Dedifferentiated amniotic fluid mesenchymal stem cell (primary cell): ENCODE data around the gene PLEK2.
A peak's percentile ranks its signal among the peaks of the same experiment; 100 is the strongest.
"Not testable (repeated sequence)": the region's sequence is repeated elsewhere in the genome, so short reads cannot be mapped to it uniquely, and the experiment has no call there.

ENCODE experiments used
- DNase-seq: peaks from one replicate; pipeline ENCODE4 v3.0.0-alpha.2; 2016; ENCODE audit errors: extremely low spot score

Gene PLEK2

DNA sequence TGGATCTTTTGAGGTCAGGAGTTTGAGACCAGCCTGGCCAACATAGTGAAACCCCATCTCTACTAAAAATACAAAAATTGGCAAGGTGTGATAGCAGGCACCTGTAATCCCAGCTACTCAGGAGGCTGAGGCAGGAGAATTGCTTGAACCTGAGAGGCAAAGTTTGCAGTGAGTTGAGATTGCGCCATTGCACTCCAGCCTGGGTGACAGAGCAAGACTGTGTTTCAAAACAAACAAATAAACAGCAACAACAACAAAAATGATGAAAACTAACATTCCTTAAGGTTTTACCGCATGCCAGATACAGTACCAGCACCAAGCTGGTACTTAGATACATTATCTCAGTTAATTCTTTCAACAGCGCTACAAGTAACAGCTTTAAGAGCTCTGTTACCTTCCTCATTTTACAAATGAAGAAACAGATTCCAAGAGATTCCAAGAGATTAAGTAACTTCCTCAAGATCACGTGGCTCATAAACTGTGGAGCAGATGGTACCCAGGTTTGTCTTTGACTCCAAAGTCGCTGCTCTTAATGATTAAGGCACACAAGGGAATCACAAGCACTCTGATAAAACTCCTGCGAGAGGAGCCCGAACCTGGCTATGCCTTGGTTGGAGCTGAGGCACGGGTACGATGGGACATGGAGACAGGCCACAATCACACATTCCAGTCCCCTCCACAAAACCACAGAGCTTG lies 17.7 kb upstream of the PLEK2 start:
- no peak for DNase-seq

DNA sequence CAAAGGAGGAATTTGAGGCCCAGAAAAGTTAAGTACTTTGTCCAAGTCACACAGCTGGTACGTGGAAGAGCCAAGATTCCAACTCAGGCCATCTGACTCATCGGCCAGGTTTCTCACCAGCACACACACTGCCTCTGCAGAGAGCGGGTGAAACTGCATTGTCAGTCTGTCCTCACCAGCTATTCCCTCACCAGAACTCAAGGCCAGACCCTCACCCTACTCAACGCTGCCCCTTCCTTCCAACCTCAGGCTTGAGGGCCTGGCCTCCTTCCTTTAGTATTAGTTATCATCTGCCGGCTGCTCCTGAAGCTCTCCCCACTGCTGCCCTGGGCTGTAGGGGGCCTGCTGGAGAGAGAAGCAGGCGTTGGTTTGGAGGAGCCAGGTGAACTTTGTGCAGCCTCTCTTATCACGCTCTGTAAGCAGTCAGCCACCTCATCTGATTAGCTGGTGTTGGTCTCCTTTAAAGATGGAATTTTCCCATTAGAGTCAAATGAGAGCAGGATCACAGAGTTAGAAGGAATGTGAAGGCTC lies 16.6 kb upstream of the PLEK2 start:
- DNase-seq: no peak

DNA sequence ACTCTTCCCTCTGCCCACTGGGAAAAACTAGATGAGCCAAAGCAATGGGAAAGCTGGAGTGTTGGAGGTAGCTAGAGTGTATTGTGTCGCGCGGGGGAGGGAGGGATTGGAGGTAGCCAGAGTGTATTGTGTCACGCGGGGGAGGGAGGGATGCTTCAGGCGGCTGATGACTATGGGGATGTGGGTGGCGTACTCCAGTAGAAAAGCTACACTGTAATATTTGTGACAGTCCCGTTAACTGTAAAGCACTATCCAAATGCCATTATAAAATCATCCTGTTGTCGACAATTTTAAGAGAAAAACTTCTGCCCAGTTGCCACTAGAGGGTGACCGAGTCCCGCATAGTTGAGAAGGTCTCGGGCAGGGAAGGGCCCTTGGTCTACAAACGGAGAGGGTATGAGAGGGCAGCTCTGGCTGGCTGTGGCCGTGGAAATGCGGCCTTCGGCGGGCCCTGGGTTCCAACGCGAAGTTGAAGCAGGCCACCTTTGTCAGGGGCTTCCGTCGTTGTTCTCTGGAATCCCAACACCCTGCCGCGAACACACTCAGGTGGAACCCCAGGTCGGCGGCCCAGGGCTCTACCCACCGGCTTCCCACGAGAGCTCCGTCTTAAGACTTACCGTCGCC lies 15.1 kb upstream of the PLEK2 start:
- DNase-seq: peak; percentile 81

- DNase-seq: no peak
Measured at GRCh38 chr14:67426161-67426560, 14.2 kb upstream of the PLEK2 start.

- no peak for DNase-seq
Measured at GRCh38 chr14:67425608-67426007, 13.6 kb upstream of the PLEK2 start.

DNA sequence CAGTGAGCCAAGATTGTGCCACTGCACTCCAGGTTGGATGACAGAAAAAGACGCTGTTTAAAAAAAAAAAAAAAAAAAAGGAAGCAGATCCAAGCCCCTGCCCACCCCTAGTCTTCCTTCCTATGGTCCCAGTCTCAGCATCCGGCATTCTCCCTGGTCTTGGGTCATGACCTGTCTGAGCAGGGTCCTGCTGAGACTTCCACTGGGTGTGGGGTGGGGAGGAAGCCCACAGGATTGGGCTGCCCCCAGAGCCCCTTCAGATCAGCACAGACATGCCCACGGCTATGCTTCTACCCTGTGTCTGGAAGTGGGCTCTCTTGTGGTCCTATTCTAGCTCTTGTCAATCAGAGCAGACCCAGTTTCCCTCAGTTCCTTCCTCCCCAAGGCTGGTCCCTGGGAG lies 12.6 kb upstream of the PLEK2 start:
- no peak for DNase-seq

DNA sequence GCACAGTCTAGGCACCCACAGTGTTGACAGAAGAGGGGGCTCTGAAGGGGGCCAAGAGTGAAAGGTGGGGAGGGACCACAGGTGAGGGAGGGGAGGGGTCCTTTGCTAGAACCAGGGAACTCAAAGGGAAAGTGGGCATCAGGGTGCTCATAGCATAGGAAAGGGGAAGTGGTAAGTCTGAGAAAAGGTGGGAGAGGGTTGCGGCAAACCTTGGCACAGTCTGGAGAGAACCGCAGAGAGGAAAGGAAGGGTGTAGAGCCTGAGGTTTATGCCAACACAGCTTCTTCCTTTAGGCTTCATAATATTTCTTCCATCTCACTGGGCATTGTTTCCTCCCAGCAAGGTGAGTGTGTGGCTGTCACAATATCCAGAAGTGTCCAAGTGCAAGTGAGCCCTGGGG lies 11.5 kb upstream of the PLEK2 start:
- no peak for DNase-seq

DNA sequence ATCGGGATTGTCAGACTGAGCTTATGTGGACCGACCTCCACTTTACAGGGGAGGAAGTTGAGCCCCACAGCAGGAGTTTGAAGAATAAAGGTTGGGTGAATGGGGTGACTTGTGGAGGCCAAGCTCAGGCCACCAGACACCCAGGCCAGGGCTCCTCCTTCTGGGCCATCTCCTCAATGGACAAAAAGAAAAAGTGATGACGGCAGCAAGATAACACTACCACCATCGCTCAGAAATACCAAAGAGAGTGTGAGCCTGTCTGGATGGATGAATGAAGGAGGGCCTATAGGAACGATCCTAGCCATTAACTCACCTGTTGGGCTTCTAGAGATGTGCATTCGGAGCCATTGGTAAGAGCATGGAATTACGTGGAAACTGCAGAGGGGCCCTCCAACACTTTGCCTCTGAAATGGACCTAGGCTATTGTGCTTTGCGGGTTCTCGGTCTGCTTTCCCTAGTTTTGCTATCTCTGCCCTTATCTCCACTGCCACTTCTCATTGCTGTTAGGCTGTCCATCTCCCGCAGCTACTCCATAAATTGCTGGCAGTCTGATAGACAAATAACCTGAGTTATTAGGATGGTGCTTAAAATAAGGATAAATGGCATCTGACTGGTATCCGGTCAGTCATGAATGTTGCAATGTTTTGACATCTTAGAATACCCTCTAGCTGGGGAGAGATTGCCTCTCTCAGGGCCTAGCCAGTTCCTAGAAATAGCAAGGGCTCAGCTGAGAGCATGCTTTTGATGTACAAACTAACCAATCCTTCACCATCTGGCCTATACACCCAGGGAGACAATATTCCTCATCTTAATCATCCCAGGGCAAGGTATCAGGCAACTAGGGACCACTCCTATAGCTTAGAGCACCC lies 9.6 kb upstream of the PLEK2 start:
- no peak for DNase-seq

GRCh38 chr14:67420102-67420739 lies 8.3 kb upstream of the PLEK2 start:
- no peak for DNase-seq

DNA sequence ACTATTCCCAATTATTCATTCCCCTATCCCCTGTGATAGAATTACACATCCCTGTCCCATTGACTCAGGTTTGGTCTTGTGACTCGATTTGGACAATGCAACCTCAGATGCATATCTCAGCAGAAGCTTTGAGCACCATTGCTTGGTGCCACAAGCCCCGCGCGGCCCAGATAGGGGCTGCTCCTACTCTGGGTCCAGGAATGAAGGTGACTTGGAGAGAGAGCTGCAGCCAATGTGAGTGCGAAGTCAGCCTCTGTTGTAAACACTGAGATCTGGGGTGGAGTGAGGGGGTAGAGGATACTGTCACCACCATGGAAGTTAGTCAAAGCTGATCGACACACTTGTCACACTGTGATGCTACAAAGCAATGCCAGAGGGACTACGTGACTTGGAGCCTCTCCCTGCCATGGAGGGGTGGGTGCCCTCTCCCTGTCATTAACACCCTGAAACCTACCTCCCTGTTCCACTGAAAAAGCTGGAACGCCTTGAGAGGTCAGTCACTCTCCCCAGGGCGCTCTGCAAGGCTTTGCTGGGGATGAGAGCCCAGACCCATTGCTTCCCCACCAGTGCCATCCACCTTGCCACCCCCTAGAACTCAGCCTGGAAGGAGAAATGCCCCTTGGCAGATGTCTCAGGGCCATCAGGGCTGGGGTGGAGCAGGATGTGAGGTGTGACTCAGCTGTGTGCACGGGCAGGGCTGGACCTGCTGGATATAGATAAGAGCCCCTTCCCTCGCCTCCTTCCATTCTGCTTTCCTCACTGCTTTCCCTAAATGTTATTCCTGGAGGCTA lies 6.6 kb upstream of the PLEK2 start:
- DNase-seq: no peak

GRCh38 chr14:67417633-67418032 lies 5.7 kb upstream of the PLEK2 start:
- DNase-seq: no peak

DNA sequence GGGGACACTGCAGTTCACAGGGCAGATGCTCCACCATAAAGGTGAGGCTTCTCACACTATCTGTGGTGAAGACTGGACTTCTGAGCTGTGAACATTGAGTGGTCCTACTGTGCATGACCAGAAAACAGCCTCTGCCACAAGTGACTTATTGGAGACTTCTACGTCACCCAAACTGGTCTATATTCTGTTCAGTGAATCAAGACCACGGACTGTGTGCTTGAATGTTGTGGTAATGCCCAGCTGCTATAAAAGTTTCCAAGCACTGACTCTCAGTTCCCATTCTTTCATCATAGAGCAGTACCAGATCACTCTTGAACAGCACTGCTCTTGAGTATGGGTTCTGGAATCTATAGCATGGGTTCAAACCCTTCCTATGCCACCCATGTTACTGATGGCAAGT lies 4.8 kb upstream of the PLEK2 start:
- DNase-seq: no peak

- no peak for DNase-seq
Measured at GRCh38 chr14:67416085-67416484, 4.1 kb upstream of the PLEK2 start.

- DNase-seq: not testable (repeated sequence)
Measured at GRCh38 chr14:67415610-67416009, 3.6 kb upstream of the PLEK2 start.

- no peak for DNase-seq
Measured at GRCh38 chr14:67413806-67414769, 2.1 kb upstream of the PLEK2 start.

GRCh38 chr14:67411370-67411769 lies 595 bp downstream of the PLEK2 start:
- DNase-seq: no peak

DNA sequence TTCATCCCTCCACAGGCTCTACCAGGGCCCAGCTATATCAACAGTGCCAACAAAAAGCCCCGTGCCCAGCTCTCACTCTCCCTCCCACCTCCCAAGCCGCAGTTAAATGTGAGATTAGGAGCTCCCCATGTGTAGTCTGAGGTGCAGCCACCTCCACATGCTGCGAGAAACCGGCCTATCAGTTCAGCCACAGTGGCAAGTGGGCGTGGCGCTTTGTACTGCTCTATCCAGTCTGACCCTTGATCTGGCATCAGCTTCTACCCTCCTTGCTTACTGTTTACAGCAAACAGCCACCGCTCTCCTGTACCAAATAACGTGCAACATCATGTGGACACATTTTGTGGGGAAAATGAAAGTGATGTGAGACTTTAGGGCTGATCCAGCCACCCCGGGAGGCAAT lies 1.7 kb downstream of the PLEK2 start:
- no peak for DNase-seq

GRCh38 chr14:67409461-67409860 lies 2.5 kb downstream of the PLEK2 start:
- no peak for DNase-seq

DNA sequence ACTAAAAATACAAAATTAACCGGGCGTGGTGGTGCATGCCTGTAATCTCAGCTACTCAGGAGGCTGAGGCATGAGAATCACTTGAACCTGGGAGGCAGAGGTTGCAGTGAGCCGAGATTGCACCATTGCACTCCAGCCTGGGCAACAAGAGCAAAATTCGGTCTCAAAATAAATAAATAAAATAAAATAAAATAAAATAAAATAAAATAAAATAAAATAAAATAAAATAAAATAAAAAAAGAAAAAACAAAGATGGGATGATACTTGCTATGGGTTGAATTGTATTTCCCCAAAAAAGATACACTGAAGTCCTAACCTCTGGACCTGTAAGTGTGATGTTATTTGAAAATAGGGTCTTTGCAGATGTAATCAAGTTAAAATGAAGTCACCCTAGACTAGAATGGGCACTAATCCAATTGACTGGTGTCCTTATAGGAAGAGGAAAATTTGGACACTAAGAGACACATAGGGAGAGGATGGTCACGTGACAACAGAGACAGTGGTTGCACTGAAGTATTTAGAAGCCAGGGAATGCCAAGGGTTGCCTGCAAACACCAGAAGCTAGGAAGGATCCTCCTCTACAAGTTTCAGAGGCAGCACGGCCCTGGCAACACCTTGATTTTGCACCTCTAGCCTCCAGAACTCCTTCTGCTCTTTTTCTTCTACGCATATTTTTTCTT lies 3.7 kb downstream of the PLEK2 start:
- not testable (repeated sequence) for DNase-seq
